GM18867 (cell line): ENCODE measurements around the gene ANKS6.
A peak's percentile ranks its signal among the peaks of the same experiment; 100 is the strongest.

Experiments used
- ATAC-seq: cut with Tn5 transposase; IDR thresholded peaks from one replicate; pipeline ENCODE4 v1.9.1; 2021; ENCODE audit warnings: mild to moderate bottlenecking, moderate library complexity; ENCODE audit not compliant: unreplicated experiment

ANKS6 gene

GRCh38 chr9:98791608-98792490 is 4.5 kb downstream of the ANKS6 start:
- ATAC-seq = no peak

GRCh38 chr9:98790842-98791607 is 5.3 kb downstream of the ANKS6 start:
- ATAC-seq = peak; percentile 67

GRCh38 chr9:98790134-98790841 is 6.1 kb downstream of the ANKS6 start:
- no peak for ATAC-seq

- ATAC-seq = no peak
Measured at GRCh38 chr9:98789483-98790133, 6.7 kb downstream of the ANKS6 start.

- no peak for ATAC-seq
Measured at GRCh38 chr9:98787766-98788335, 8.5 kb downstream of the ANKS6 start.

- ATAC-seq = no peak
Measured at GRCh38 chr9:98786750-98787510, 9.4 kb downstream of the ANKS6 start.

GRCh38 chr9:98784831-98785806 is 11.2 kb downstream of the ANKS6 start:
- no peak for ATAC-seq

GRCh38 chr9:98783518-98784226 is 12.7 kb downstream of the ANKS6 start:
- ATAC-seq = no peak

- ATAC-seq = no peak
Measured at GRCh38 chr9:98781588-98782383, 14.6 kb downstream of the ANKS6 start.

GRCh38 chr9:98780059-98780749 is 16.2 kb downstream of the ANKS6 start:
- no peak for ATAC-seq

GRCh38 chr9:98778711-98779530 is 17.4 kb downstream of the ANKS6 start:
- no peak for ATAC-seq

GRCh38 chr9:98778251-98778650 is 18.1 kb downstream of the ANKS6 start:
- ATAC-seq = no peak

- no peak for ATAC-seq
Measured at GRCh38 chr9:98777618-98778017, 18.7 kb downstream of the ANKS6 start.

- no peak for ATAC-seq
Measured at GRCh38 chr9:98775831-98776441, 20.4 kb downstream of the ANKS6 start.

GRCh38 chr9:98774746-98775145 is 21.6 kb downstream of the ANKS6 start:
- no peak for ATAC-seq
